MM.1S (cell line): ENCODE results near the gene MIPEP.

Source experiments
- CTCF ChIP-seq: fragments of 300-600 bp; sonication (generic); IDR thresholded peaks from 2 replicates; pipeline ENCODE4 v1.5.1; 2016; ENCODE audit warnings: antibody characterized with exemption, low read length, mixed read lengths
- EZH2phosphoT487 ChIP-seq: fragments of 300-600 bp; sonication (generic); IDR thresholded peaks from 2 replicates; pipeline ENCODE4 v1.6.1; 2018; ENCODE audit warnings: antibody characterized with exemption, low read length

GRCh38 chr13:23789576-23790346, 99.4 kb downstream of the MIPEP start:
- TF ChIP-seq CTCF (no peak), EZH2phosphoT487 (no peak)
